PFSK-1 (cell line): ENCODE measurements around the gene LGALSL.

Experiments
- FOXP2 ChIP-seq: optimal IDR thresholded peaks from 2 replicates; pipeline ENCODE3; 2011; ENCODE audit warnings: borderline replicate concordance, control low read depth, inconsistent platforms; ENCODE audit not compliant: insufficient read depth; ENCODE audit errors: extremely low read length, extremely low read depth
- POLR2AphosphoS5 ChIP-seq: IDR thresholded peaks from 2 replicates; pipeline ENCODE4 v1.6.1; 2012; ENCODE audit warnings: low read depth, mild to moderate bottlenecking, control low read depth, low read length, moderate library complexity
- REST ChIP-seq, 2 experiments: IDR thresholded peaks; 2 replicates each; pipeline versions ENCODE4 v1.6.1 to v1.8.0; 2011 to 2012; ENCODE audit warnings: low read depth in 2 of 2, low read length in 2 of 2, control low read depth in 1 of 2, inconsistent platforms in 1 of 2, mild to moderate bottlenecking in 1 of 2, moderate library complexity in 1 of 2; ENCODE audit not compliant: insufficient read depth in 1 of 2
- SIN3A ChIP-seq: IDR thresholded peaks from 2 replicates; pipeline ENCODE4 v1.6.1; 2012; ENCODE audit warnings: mild to moderate bottlenecking, low read length, moderate library complexity, borderline replicate concordance; ENCODE audit not compliant: insufficient read depth
- TAF1 ChIP-seq: IDR thresholded peaks from 2 replicates; pipeline ENCODE4 v1.6.1; 2012; ENCODE audit warnings: low read length, control low read depth, borderline replicate concordance; ENCODE audit not compliant: insufficient read depth

Gene LGALSL

GRCh38 chr2:64410671-64411070 is 43.3 kb upstream of the LGALSL start:
- no peak for TF ChIP-seq REST (IDR thresholded peaks at IDR 0.05; ENCODE audit: insufficient read depth in 1 of 2, low read depth in 2 of 2, low read length in 2 of 2)
- no peak for TF ChIP-seq FOXP2
- no peak for TF ChIP-seq POLR2AphosphoS5
- no peak for TF ChIP-seq TAF1
- TF ChIP-seq SIN3A, result no peak

GRCh38 chr2:64412671-64413070 is 41.3 kb upstream of the LGALSL start:
- TF ChIP-seq FOXP2 (no peak), POLR2AphosphoS5 (no peak), SIN3A (no peak), TAF1 (no peak), REST (IDR thresholded peaks at IDR 0.05; ENCODE audit: insufficient read depth in 1 of 2, low read depth in 2 of 2, low read length in 2 of 2) (no peak)

- TF ChIP-seq POLR2AphosphoS5 (no peak), SIN3A (no peak), FOXP2 (no peak), REST (IDR thresholded peaks at IDR 0.05; ENCODE audit: insufficient read depth in 1 of 2, low read depth in 2 of 2, low read length in 2 of 2) (no peak), TAF1 (no peak)
Observed at GRCh38 chr2:64414736-64415435, 39.1 kb upstream of the LGALSL start.

GRCh38 chr2:64417624-64418023 is 36.3 kb upstream of the LGALSL start:
- TF ChIP-seq SIN3A, result no peak
- no peak for TF ChIP-seq POLR2AphosphoS5
- no peak for TF ChIP-seq FOXP2
- no peak for TF ChIP-seq REST (IDR thresholded peaks at IDR 0.05; ENCODE audit: insufficient read depth in 1 of 2, low read depth in 2 of 2, low read length in 2 of 2)
- TF ChIP-seq TAF1, result no peak
